Trophoblast cell (in vitro differentiated cells and primary cell): ENCODE results near the gene HOXA6.
A peak's percentile ranks its signal among the peaks of the same experiment; 100 is the strongest.

Source experiments
- DNase-seq, 2 donors: peaks; one replicate each; pipeline ENCODE4 v3.0.0-alpha.2; 2016
- H2AFZ ChIP-seq: 2 replicates; pipeline ENCODE4 v1.6.1; 2013; ENCODE audit warnings: low read length, moderate library complexity, mild to moderate bottlenecking; ENCODE audit not compliant: insufficient read depth, poor library complexity
- H2AK5ac ChIP-seq: 2 replicates; pipeline ENCODE4 v1.6.1; 2013; ENCODE audit warnings: mild to moderate bottlenecking, low read length
- H2BK120ac ChIP-seq: 2 replicates; pipeline ENCODE4 v1.6.1; 2013; ENCODE audit warnings: low read length, mild to moderate bottlenecking, moderate library complexity; ENCODE audit not compliant: insufficient read depth, poor library complexity
- H2BK12ac ChIP-seq: 2 replicates; pipeline ENCODE4 v1.6.1; 2013; ENCODE audit warnings: mild to moderate bottlenecking, low read length, moderate library complexity
- H2BK5ac ChIP-seq: 2 replicates; pipeline ENCODE4 v1.6.1; 2013; ENCODE audit warnings: low read length, low read depth, moderate library complexity, mild to moderate bottlenecking; ENCODE audit not compliant: poor library complexity
- H3K14ac ChIP-seq: 2 replicates; pipeline ENCODE4 v1.6.1; 2013; ENCODE audit warnings: mild to moderate bottlenecking, low read length
- H3K18ac ChIP-seq: 2 replicates; pipeline ENCODE4 v1.6.1; 2013; ENCODE audit warnings: mild to moderate bottlenecking, low read length
- H3K23ac ChIP-seq: 2 replicates; pipeline ENCODE4 v1.6.1; 2013; ENCODE audit warnings: low read length
- H3K27ac ChIP-seq: 2 replicates; pipeline ENCODE4 v1.5.1; 2013; ENCODE audit warnings: low read depth, mild to moderate bottlenecking, inconsistent platforms, low read length, moderate library complexity
- H3K27me3 ChIP-seq: 2 replicates; pipeline ENCODE4 v1.6.1; 2013; ENCODE audit warnings: inconsistent platforms, mild to moderate bottlenecking, low read length, moderate library complexity; ENCODE audit not compliant: insufficient read depth
- H3K36me3 ChIP-seq, 2 experiments: 1 replicate in 1 of 2; 2 replicates in 1 of 2; pipeline ENCODE4 v1.6.1; 2013; ENCODE audit warnings: low read length in 2 of 2, mild to moderate bottlenecking in 2 of 2, moderate library complexity in 1 of 2; ENCODE audit not compliant: insufficient read depth in 2 of 2, control insufficient read depth in 1 of 2
- H3K4ac ChIP-seq: 2 replicates; pipeline ENCODE4 v1.6.1; 2013; ENCODE audit warnings: low read depth, mild to moderate bottlenecking, low read length, moderate library complexity
- H3K4me1 ChIP-seq, 2 experiments: 1 replicate in 1 of 2; 2 replicates in 1 of 2; pipeline ENCODE4 v1.6.1; 2013; ENCODE audit warnings: low read length in 2 of 2, mild to moderate bottlenecking in 2 of 2, moderate library complexity in 1 of 2; ENCODE audit not compliant: insufficient read depth in 2 of 2, control insufficient read depth in 1 of 2
- H3K4me2 ChIP-seq: 2 replicates; pipeline ENCODE4 v1.6.1; 2013; ENCODE audit warnings: inconsistent platforms, mild to moderate bottlenecking, low read length, moderate library complexity
- H3K4me3 ChIP-seq: 2 replicates; pipeline ENCODE4 v1.5.1; 2013; ENCODE audit warnings: mild to moderate bottlenecking, low read depth, low read length, inconsistent platforms
- H3K79me1 ChIP-seq: one replicate; pipeline ENCODE4 v1.6.1; 2013; ENCODE audit warnings: low read length
- H3K79me2 ChIP-seq: 2 replicates; pipeline ENCODE4 v1.6.1; 2013; ENCODE audit warnings: low read length, mild to moderate bottlenecking; ENCODE audit not compliant: control insufficient read depth, insufficient read depth, poor library complexity
- H3K9ac ChIP-seq: 2 replicates; pipeline ENCODE4 v1.6.1; 2013; ENCODE audit warnings: mild to moderate bottlenecking, low read length
- H3K9me3 ChIP-seq: 2 replicates; pipeline ENCODE4 v1.6.1; 2013; ENCODE audit warnings: low read depth, mild to moderate bottlenecking, control low read depth, inconsistent platforms, low read length; ENCODE audit not compliant: insufficient read depth
- H4K12ac ChIP-seq: 2 replicates; pipeline ENCODE4 v1.6.1; 2013; ENCODE audit warnings: low read depth, mild to moderate bottlenecking, low read length, moderate library complexity
- H4K8ac ChIP-seq: 2 replicates; pipeline ENCODE4 v1.6.1; 2013; ENCODE audit warnings: low read depth, mild to moderate bottlenecking, low read length, moderate library complexity
- H4K91ac ChIP-seq: one replicate; pipeline ENCODE4 v1.6.1; 2013; ENCODE audit warnings: low read depth, mild to moderate bottlenecking, low read length, moderate library complexity
- WGBS: extraction: QIAGEN DNeasy Blood & Tissue Kit; methylation state at CpG from one replicate; pipeline ENCODE4 v1.1.7; 2013; ENCODE audit warnings: missing lambda C conversion rate; ENCODE audit not compliant: insufficient read length, insufficient coverage; ENCODE audit errors: extremely low coverage; 5-methylcytosine and 5-hydroxymethylcytosine counted together

The HOXA6 gene

GRCh38 chr7:27115221-27116026 lies 32.1 kb downstream of the HOXA6 start:
- no peak overlapping the region for H3K14ac ChIP-seq
- no peaks in the 10 kb centered on the region for H3K79me1 ChIP-seq
- no peak overlapping the region for H2AFZ ChIP-seq
- peaks cover 80% of the 10 kb centered on the region for H3K27me3 ChIP-seq
- H4K12ac ChIP-seq = no peak overlapping the region
- no peak for DNase-seq
- H4K8ac ChIP-seq = no peak overlapping the region
- H2BK5ac ChIP-seq = no peak overlapping the region
- H3K36me3 ChIP-seq = no peaks in the 10 kb centered on the region
- H3K18ac ChIP-seq = no peak overlapping the region
- H2AK5ac ChIP-seq = no peak overlapping the region
- no peak overlapping the region for H3K4me2 ChIP-seq
- H3K27ac ChIP-seq = no peak overlapping the region
- no peak overlapping the region for H3K4me3 ChIP-seq
- no peak overlapping the region for H3K23ac ChIP-seq
- no peak overlapping the region for H2BK12ac ChIP-seq
- no peak overlapping the region for H3K9ac ChIP-seq
- H2BK120ac ChIP-seq = no peak overlapping the region
- H3K79me2 ChIP-seq = no peaks in the 10 kb centered on the region
- H3K4me1 ChIP-seq = peaks cover 1 to 2% of the 10 kb centered on the region in 2 experiments
- no CpG with 5 or more reads among the region's 45 CpGs for WGBS
- H3K9me3 ChIP-seq = peaks cover 3% of the 10 kb centered on the region
- H3K4ac ChIP-seq = no peak overlapping the region
- H4K91ac ChIP-seq = no peak overlapping the region

GRCh38 chr7:27114881-27115220 lies 32.7 kb downstream of the HOXA6 start:
- no peak overlapping the region for H2BK5ac ChIP-seq
- no peak overlapping the region for H3K9ac ChIP-seq
- peaks cover 80% of the 10 kb centered on the region for H3K27me3 ChIP-seq
- H3K4ac ChIP-seq = no peak overlapping the region
- H2BK120ac ChIP-seq = no peak overlapping the region
- peaks cover 6% of the 10 kb centered on the region for H3K9me3 ChIP-seq
- H2AK5ac ChIP-seq = no peak overlapping the region
- no peak overlapping the region for H4K91ac ChIP-seq
- no peak overlapping the region for H4K8ac ChIP-seq
- H3K79me1 ChIP-seq = no peaks in the 10 kb centered on the region
- no CpG with 5 or more reads among the region's 6 CpGs for WGBS
- no peak overlapping the region for H3K4me2 ChIP-seq
- no peaks in the 10 kb centered on the region for H3K79me2 ChIP-seq
- H3K36me3 ChIP-seq = no peaks in the 10 kb centered on the region
- no peak for DNase-seq
- no peak overlapping the region for H4K12ac ChIP-seq
- H2AFZ ChIP-seq = no peak overlapping the region
- peaks cover 2 to 4% of the 10 kb centered on the region in 2 experiments for H3K4me1 ChIP-seq
- H3K14ac ChIP-seq = no peak overlapping the region
- no peak overlapping the region for H3K18ac ChIP-seq
- H3K23ac ChIP-seq = no peak overlapping the region
- no peak overlapping the region for H2BK12ac ChIP-seq
- no peak overlapping the region for H3K27ac ChIP-seq
- no peak overlapping the region for H3K4me3 ChIP-seq

- Histone ChIP-seq H2BK120ac (no peak overlapping the region), H4K91ac (no peak overlapping the region), H3K23ac (no peak overlapping the region), H4K8ac (no peak overlapping the region), H4K12ac (no peak overlapping the region), H2BK12ac (no peak overlapping the region), H3K27ac (no peak overlapping the region), H3K18ac (no peak overlapping the region), H3K79me2 (no peaks in the 10 kb centered on the region), H2AFZ (no peak overlapping the region), H3K9me3 (peaks cover 8% of the 10 kb centered on the region), H2BK5ac (no peak overlapping the region), H2AK5ac (no peak overlapping the region), H3K4me1 (peaks cover 2 to 4% of the 10 kb centered on the region in 2 experiments), H3K4ac (no peak overlapping the region), H3K4me2 (no peak overlapping the region), H3K4me3 (no peak overlapping the region), H3K36me3 (no peaks in the 10 kb centered on the region), H3K27me3 (peaks cover 80% of the 10 kb centered on the region), H3K79me1 (no peaks in the 10 kb centered on the region), H3K14ac (no peak overlapping the region), H3K9ac (no peak overlapping the region)
- no CpG with 5 or more reads among the region's 26 CpGs for WGBS
- DNase-seq = no peak
Measured at GRCh38 chr7:27113991-27114769, 33.4 kb downstream of the HOXA6 start.

- no CpG with 5 or more reads among the region's 57 CpGs for WGBS
- H3K79me1 ChIP-seq = no peaks in the 10 kb centered on the region
- H3K36me3 ChIP-seq = no peaks in the 10 kb centered on the region
- no peak overlapping the region for H3K14ac ChIP-seq
- no peak overlapping the region for H4K8ac ChIP-seq
- H3K27me3 ChIP-seq = peaks cover 83% of the 10 kb centered on the region
- peaks cover 9% of the 10 kb centered on the region for H3K9me3 ChIP-seq
- no peak overlapping the region for H3K23ac ChIP-seq
- no peak overlapping the region for H2AK5ac ChIP-seq
- H4K12ac ChIP-seq = no peak overlapping the region
- no peak overlapping the region for H3K18ac ChIP-seq
- peaks cover 2 to 7% of the 10 kb centered on the region in 2 experiments for H3K4me1 ChIP-seq
- no peak for DNase-seq
- no peak overlapping the region for H2BK12ac ChIP-seq
- no peak overlapping the region for H3K4ac ChIP-seq
- no peak overlapping the region for H2AFZ ChIP-seq
- H3K27ac ChIP-seq = no peak overlapping the region
- H3K9ac ChIP-seq = no peak overlapping the region
- no peak overlapping the region for H2BK5ac ChIP-seq
- H4K91ac ChIP-seq = no peak overlapping the region
- H3K4me3 ChIP-seq = no peak overlapping the region
- no peak overlapping the region for H2BK120ac ChIP-seq
- H3K4me2 ChIP-seq = peak overlapping the region; percentile 13
- no peaks in the 10 kb centered on the region for H3K79me2 ChIP-seq
Measured at GRCh38 chr7:27112955-27113949, 34.3 kb downstream of the HOXA6 start.
